HepG2 (cell line): ENCODE results near the gene DST. TPM values are rescaled to one million over a fixed set of nuclear protein-coding genes. Genes with fewer than 3 reads are reported as not detected.
A peak's percentile ranks its signal among the peaks of the same experiment; 100 is the strongest.

ENCODE experiments used
- DR1 ChIP-seq: sonication (generic); formaldehyde crosslinking; IDR thresholded peaks from 2 replicates; pipeline ENCODE4 v1.8.0; 2021; ENCODE audit warnings: mild to moderate bottlenecking, missing genetic modification reagents, inconsistent platforms
- GATA4 ChIP-seq: sonication (generic); IDR thresholded peaks from 2 replicates; pipeline ENCODE4 v1.6.1; 2016; ENCODE audit warnings: antibody characterized with exemption, low read depth, borderline replicate concordance
- HNF4A ChIP-seq: sonication (generic); formaldehyde crosslinking; IDR thresholded peaks from 2 replicates; pipeline ENCODE4 v1.4.0; 2020; ENCODE audit warnings: missing genetic modification reagents
- NFE2 ChIP-seq: sonication (generic); formaldehyde crosslinking; IDR thresholded peaks from 2 replicates; pipeline ENCODE4 v1.4.0; 2020; ENCODE audit warnings: missing genetic modification reagents
- NFIC ChIP-seq: IDR thresholded peaks from 2 replicates; pipeline ENCODE4 v1.6.1; 2012; ENCODE audit warnings: mild to moderate bottlenecking, low read length, inconsistent platforms
- POLR2AphosphoS5 ChIP-seq: IDR thresholded peaks from 2 replicates; pipeline ENCODE4 v1.6.1; 2012; ENCODE audit warnings: low read depth, low read length
- RBM22 ChIP-seq: fragments of 200-400 bp; formaldehyde crosslinking; optimal IDR thresholded peaks from 2 replicates; pipeline ENCODE3; 2017; ENCODE audit warnings: mild to moderate bottlenecking, low read length, moderate library complexity
- SMYD3 ChIP-seq: sonication (generic); formaldehyde crosslinking; IDR thresholded peaks from 2 replicates; pipeline ENCODE4 v1.8.1; 2023; ENCODE audit warnings: mild to moderate bottlenecking, missing genetic modification reagents
- SOX13 ChIP-seq, 3 experiments: fragments of 450-650 bp in 1 of 3; sonication (generic) in 1 of 3; formaldehyde crosslinking in 1 of 3; IDR thresholded peaks in 2 of 3; conservative IDR thresholded peaks in 1 of 3; 2 replicates each; pipeline versions ENCODE4 v1.5.0 to v1.6.1; 2016 to 2020; ENCODE audit warnings: antibody characterized with exemption in 1 of 3, mild to moderate bottlenecking in 1 of 3, missing compliant biosample characterization in 1 of 3, missing genetic modification reagents in 1 of 3, moderate library complexity in 1 of 3
- SSRP1 ChIP-seq: IDR thresholded peaks from 2 replicates; pipeline ENCODE4 v1.6.1; 2016; ENCODE audit warnings: control low read depth
- ZBTB1 ChIP-seq: sonication (generic); formaldehyde crosslinking; IDR thresholded peaks from 2 replicates; pipeline ENCODE4 v1.4.0; 2020; ENCODE audit warnings: missing genetic modification reagents, borderline replicate concordance
- ZBTB7A ChIP-seq: sonication (generic); formaldehyde crosslinking; IDR thresholded peaks from 2 replicates; pipeline ENCODE4 v1.8.0; 2022; ENCODE audit warnings: mild to moderate bottlenecking, missing genetic modification reagents
- ZNF121 ChIP-seq: sonication (generic); formaldehyde crosslinking; IDR thresholded peaks from 2 replicates; pipeline ENCODE4 v1.5.0; 2020; ENCODE audit warnings: mild to moderate bottlenecking, missing genetic modification reagents
- ZNF510 ChIP-seq: sonication (generic); formaldehyde crosslinking; IDR thresholded peaks from 2 replicates; pipeline ENCODE4 v1.4.0; 2020; ENCODE audit warnings: low read depth, mild to moderate bottlenecking, missing genetic modification reagents
- ZNF530 ChIP-seq: sonication (generic); formaldehyde crosslinking; IDR thresholded peaks from 2 replicates; pipeline ENCODE4 v1.5.0; 2020; ENCODE audit warnings: low read depth, mild to moderate bottlenecking, missing genetic modification reagents
- ZNF543 ChIP-seq: sonication (generic); formaldehyde crosslinking; IDR thresholded peaks from 2 replicates; pipeline ENCODE4 v1.4.0; 2020; ENCODE audit warnings: mild to moderate bottlenecking, missing genetic modification reagents
- ZNF644 ChIP-seq: IDR thresholded peaks from 2 replicates; pipeline ENCODE4 v1.6.1; 2016; ENCODE audit warnings: low read depth
- ZSCAN20 ChIP-seq: sonication (generic); formaldehyde crosslinking; IDR thresholded peaks from 2 replicates; pipeline ENCODE4 v1.4.0; 2020; ENCODE audit warnings: missing genetic modification reagents, mild to moderate bottlenecking, borderline replicate concordance
- polyA plus RNA-seq, 8 experiments: library from polyadenylated mRNA; depleted of rRNA in 3 of 8; stranded (reverse) in 7 of 8; unstranded in 1 of 8; fragments of >200 nt; fragmentation: Illumina TruSeq in 4 of 8; extraction: Trizol in 4 of 8; gene quantifications; 2 replicates each; pipeline versions ENCODE4 v1.2.1 to v1.2.3, GENCODE V29; 2011 to 2016; ENCODE audit warnings: low read depth in 4 of 8, missing spikeins in 1 of 8, mixed read lengths in 1 of 8; ENCODE audit not compliant: insufficient read depth in 1 of 8
- total RNA-seq, 5 experiments: library from RNA; depleted of rRNA; stranded (reverse); fragments of >200 nt; fragmentation: Illumina TruSeq; extraction: Trizol; gene quantifications; 2 replicates each; pipeline ENCODE4 v1.2.3, GENCODE V29; 2016; ENCODE audit warnings: low read depth in 1 of 5
- TF ChIP-seq, protein P1 (sequence below): sonication (generic); formaldehyde crosslinking; IDR thresholded peaks from 2 replicates; pipeline ENCODE4 v1.4.0; 2020; ENCODE audit warnings: missing genetic modification reagents, low read depth, mild to moderate bottlenecking, borderline replicate concordance
- TF ChIP-seq, protein P2 (sequence below): sonication (generic); formaldehyde crosslinking; IDR thresholded peaks from 2 replicates; pipeline ENCODE4 v1.8.1; 2023; ENCODE audit warnings: mild to moderate bottlenecking, missing genetic modification reagents
- TF ChIP-seq, protein P3 (sequence below): IDR thresholded peaks from 2 replicates; pipeline ENCODE4 v1.6.1; 2018; ENCODE audit warnings: missing genetic modification reagents
- TF ChIP-seq, protein P4 (sequence below): sonication (generic); formaldehyde crosslinking; IDR thresholded peaks from 2 replicates; pipeline ENCODE4 v1.4.0; 2020; ENCODE audit warnings: missing genetic modification reagents

The DST gene
- total and polyA plus RNA-seq, 2 of the 13 experiments (the other 11 are each of a cell fraction or from before 2014, with no cell fraction given): 64.4 to 89.0 TPM

DNA sequence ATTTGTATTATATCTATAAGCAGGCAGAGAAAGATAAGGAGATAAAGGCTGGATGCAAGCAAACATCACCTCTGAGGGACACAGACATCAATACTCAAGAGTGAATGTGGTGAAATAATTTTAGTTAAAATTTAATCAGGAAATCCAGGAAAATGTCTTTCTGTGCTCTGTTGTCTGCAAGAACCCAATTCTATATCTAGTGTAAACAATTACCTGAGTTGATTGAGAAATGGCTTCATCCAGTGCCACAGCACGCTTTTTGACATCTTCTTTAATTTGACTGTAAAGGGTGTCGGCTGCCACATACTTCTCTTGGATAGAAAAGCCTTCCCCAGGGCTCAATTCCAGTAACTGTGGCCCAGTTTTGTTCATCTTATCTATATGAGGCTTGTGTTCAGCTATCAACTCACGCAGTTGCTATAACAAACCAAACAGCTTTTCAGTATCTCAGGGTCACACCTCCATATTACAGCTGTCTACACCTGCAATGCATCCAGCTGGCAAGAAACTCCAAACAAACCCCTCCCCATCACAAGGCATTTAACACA, 131.6 kb downstream of the DST start (continued):
- TF ChIP-seq HNF4A (CRISPR knock-in tag) (peak; percentile 43), NFIC (0 out of 2 replicates have a peak, but pooled peaks have one; percentile 51), ZSCAN20 (CRISPR knock-in tag) (peak; percentile 90), ZBTB1 (CRISPR knock-in tag) (no peak), ZBTB7A (CRISPR knock-in tag) (no peak), ZNF543 (CRISPR knock-in tag) (no peak), SSRP1 (CRISPR knock-in tag) (no peak; the same call in 1 of the 2 replicates), RBM22 (no peak), ZNF510 (CRISPR knock-in tag) (no peak), POLR2AphosphoS5 (no peak), NFE2 (CRISPR knock-in tag) (no peak), ZNF530 (CRISPR knock-in tag) (no peak), SOX13 (IDR thresholded peaks at IDR 0.05) (no peak), SOX13 (CRISPR knock-in tag; conservative IDR thresholded peaks at IDR 0.05 in 1 of 2, IDR thresholded peaks at IDR 0.05 in 1 of 2) (peak in 1 of 2 experiments; percentile 87; a peak in 2 of 4 replicates), ZNF121 (CRISPR knock-in tag) (no peak), GATA4 (peak; percentile 68; the same call in 1 of the 2 replicates), ZNF644 (0 out of 2 replicates have a peak, but pooled peaks have one; percentile 12), SMYD3 (CRISPR knock-in tag) (no peak), DR1 (CRISPR knock-in tag) (no peak)
- TF ChIP-seq, protein P1, sequence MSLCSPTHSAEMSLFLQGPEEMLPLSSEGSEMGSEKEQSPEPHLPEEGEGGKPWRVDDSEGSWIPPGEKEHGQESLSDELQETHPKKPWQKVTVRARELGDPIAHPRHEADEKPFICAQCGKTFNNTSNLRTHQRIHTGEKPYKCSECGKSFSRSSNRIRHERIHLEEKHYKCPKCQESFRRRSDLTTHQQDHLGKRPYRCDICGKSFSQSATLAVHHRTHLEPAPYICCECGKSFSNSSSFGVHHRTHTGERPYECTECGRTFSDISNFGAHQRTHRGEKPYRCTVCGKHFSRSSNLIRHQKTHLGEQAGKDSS (CRISPR knock-in tag): no peak
- TF ChIP-seq, protein P2, sequence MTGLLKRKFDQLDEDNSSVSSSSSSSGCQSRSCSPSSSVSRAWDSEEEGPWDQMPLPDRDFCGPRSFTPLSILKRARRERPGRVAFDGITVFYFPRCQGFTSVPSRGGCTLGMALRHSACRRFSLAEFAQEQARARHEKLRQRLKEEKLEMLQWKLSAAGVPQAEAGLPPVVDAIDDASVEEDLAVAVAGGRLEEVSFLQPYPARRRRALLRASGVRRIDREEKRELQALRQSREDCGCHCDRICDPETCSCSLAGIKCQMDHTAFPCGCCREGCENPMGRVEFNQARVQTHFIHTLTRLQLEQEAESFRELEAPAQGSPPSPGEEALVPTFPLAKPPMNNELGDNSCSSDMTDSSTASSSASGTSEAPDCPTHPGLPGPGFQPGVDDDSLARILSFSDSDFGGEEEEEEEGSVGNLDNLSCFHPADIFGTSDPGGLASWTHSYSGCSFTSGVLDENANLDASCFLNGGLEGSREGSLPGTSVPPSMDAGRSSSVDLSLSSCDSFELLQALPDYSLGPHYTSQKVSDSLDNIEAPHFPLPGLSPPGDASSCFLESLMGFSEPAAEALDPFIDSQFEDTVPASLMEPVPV (CRISPR knock-in tag): no peak
- TF ChIP-seq, protein P3, sequence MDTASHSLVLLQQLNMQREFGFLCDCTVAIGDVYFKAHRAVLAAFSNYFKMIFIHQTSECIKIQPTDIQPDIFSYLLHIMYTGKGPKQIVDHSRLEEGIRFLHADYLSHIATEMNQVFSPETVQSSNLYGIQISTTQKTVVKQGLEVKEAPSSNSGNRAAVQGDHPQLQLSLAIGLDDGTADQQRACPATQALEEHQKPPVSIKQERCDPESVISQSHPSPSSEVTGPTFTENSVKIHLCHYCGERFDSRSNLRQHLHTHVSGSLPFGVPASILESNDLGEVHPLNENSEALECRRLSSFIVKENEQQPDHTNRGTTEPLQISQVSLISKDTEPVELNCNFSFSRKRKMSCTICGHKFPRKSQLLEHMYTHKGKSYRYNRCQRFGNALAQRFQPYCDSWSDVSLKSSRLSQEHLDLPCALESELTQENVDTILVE (CRISPR knock-in tag): no peak
- TF ChIP-seq, protein P4, sequence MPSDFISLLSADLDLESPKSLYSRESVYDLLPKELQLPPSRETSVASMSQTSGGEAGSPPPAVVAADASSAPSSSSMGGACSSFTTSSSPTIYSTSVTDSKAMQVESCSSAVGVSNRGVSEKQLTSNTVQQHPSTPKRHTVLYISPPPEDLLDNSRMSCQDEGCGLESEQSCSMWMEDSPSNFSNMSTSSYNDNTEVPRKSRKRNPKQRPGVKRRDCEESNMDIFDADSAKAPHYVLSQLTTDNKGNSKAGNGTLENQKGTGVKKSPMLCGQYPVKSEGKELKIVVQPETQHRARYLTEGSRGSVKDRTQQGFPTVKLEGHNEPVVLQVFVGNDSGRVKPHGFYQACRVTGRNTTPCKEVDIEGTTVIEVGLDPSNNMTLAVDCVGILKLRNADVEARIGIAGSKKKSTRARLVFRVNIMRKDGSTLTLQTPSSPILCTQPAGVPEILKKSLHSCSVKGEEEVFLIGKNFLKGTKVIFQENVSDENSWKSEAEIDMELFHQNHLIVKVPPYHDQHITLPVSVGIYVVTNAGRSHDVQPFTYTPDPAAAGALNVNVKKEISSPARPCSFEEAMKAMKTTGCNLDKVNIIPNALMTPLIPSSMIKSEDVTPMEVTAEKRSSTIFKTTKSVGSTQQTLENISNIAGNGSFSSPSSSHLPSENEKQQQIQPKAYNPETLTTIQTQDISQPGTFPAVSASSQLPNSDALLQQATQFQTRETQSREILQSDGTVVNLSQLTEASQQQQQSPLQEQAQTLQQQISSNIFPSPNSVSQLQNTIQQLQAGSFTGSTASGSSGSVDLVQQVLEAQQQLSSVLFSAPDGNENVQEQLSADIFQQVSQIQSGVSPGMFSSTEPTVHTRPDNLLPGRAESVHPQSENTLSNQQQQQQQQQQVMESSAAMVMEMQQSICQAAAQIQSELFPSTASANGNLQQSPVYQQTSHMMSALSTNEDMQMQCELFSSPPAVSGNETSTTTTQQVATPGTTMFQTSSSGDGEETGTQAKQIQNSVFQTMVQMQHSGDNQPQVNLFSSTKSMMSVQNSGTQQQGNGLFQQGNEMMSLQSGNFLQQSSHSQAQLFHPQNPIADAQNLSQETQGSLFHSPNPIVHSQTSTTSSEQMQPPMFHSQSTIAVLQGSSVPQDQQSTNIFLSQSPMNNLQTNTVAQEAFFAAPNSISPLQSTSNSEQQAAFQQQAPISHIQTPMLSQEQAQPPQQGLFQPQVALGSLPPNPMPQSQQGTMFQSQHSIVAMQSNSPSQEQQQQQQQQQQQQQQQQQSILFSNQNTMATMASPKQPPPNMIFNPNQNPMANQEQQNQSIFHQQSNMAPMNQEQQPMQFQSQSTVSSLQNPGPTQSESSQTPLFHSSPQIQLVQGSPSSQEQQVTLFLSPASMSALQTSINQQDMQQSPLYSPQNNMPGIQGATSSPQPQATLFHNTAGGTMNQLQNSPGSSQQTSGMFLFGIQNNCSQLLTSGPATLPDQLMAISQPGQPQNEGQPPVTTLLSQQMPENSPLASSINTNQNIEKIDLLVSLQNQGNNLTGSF (CRISPR knock-in tag): no peak
